Body of pancreas (tissue), 4 donors: ENCODE results near the gene TXN2.

Source experiments
- POLR2A ChIP-seq, 3 donors: fragments of 450-650 bp; IDR thresholded peaks; one replicate each; pipeline ENCODE4 v1.6.1; 2016; ENCODE audit warnings: antibody characterized with exemption in 3 of 3, mild to moderate bottlenecking in 2 of 3
- TF ChIP-seq, protein P1 (sequence below), 7 experiments: fragments of 450-650 bp in 4 of 7; fragments of 200-600 bp in 3 of 7; sonication (generic) in 3 of 7; IDR thresholded peaks; one replicate each; pipeline ENCODE4 v1.5.1; 2016 to 2019; ENCODE audit warnings: antibody characterized with exemption in 7 of 7

DNA sequence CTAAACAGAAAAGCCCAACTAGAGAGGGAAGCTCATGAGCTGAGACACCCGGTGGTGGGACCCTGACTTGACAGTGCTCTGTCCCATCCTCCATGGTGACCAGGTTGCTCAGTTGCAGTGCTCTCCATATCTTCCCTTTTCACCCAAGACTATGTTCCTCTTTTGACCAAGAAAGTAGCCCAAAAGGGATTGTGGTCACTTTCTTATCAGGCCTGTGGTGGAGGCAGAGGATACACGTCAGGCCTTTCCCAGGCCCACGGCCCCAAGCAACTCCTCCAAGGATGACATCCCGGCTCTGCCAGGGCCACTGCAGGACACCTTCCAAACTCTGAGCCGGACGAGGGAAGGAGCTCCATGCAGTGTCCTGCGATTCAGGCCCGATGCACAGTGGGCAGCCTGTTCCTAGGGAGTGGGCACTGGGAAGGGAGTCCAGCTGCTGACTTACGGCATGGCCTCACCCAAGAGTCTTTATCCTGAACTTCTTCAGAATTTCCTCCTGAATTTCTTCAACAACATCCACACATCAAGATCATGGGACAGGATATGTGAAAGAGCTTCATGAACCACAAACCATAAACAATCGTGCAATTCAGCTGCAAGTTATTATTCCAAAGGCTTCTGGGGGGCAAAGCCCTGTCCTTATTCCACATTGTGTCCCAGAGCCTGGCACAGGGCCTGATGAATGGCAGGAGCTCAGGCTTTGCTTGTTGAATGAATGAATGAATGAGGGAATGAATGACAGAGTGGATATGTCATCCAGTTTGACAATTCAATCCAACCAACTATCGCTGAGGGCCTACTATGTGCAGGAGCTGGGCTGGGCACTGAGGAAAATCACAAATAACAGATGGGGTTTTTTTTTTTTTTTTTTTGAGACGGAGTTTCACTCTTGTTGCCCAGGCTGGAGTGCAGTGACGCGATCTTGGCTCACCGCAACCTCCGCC, 57.7 kb downstream of the TXN2 start:
- TF ChIP-seq POLR2A (IDR thresholded peaks at IDR 0.05): no peak
- TF ChIP-seq, protein P1, sequence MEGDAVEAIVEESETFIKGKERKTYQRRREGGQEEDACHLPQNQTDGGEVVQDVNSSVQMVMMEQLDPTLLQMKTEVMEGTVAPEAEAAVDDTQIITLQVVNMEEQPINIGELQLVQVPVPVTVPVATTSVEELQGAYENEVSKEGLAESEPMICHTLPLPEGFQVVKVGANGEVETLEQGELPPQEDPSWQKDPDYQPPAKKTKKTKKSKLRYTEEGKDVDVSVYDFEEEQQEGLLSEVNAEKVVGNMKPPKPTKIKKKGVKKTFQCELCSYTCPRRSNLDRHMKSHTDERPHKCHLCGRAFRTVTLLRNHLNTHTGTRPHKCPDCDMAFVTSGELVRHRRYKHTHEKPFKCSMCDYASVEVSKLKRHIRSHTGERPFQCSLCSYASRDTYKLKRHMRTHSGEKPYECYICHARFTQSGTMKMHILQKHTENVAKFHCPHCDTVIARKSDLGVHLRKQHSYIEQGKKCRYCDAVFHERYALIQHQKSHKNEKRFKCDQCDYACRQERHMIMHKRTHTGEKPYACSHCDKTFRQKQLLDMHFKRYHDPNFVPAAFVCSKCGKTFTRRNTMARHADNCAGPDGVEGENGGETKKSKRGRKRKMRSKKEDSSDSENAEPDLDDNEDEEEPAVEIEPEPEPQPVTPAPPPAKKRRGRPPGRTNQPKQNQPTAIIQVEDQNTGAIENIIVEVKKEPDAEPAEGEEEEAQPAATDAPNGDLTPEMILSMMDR (IDR thresholded peaks at IDR 0.05): no peak
